GM21528 (cell line): ENCODE data around the gene CLIP3.
"Not testable (repeated sequence)": the region's sequence is repeated elsewhere in the genome, so short reads cannot be mapped to it uniquely, and the experiment has no call there.

ENCODE experiments used
- ATAC-seq: cut with Tn5 transposase; IDR thresholded peaks from one replicate; pipeline ENCODE4 v1.9.1; 2021; ENCODE audit warnings: mild to moderate bottlenecking, moderate library complexity; ENCODE audit not compliant: unreplicated experiment, low FRiP score

The CLIP3 gene

GRCh38 chr19:36032251-36033104 lies at the start of gene CLIP3:
CLIP3 (minus strand) TSS chr19:36032873; CDS start chr19:36032357, 516 bp downstream.
- ATAC-seq, result no peak

- no peak for ATAC-seq
These were observed 49.2 kb upstream of the CLIP3 start for GRCh38 chr19:36081894-36082293.

GRCh38 chr19:36081385-36081784 lies 48.7 kb upstream of the CLIP3 start:
- no peak for ATAC-seq

GRCh38 chr19:36079389-36079945 lies 46.8 kb upstream of the CLIP3 start:
- no peak for ATAC-seq

- ATAC-seq, result no peak
These were observed 40.6 kb upstream of the CLIP3 start for GRCh38 chr19:36073121-36073876.

- ATAC-seq, result no peak
These were observed 39.4 kb upstream of the CLIP3 start for GRCh38 chr19:36072081-36072480.

- not testable (repeated sequence) for ATAC-seq
These were observed 36.3 kb upstream of the CLIP3 start for GRCh38 chr19:36068810-36069499.

- no peak for ATAC-seq
These were observed 35.0 kb upstream of the CLIP3 start for GRCh38 chr19:36067681-36068080.

- ATAC-seq, result no peak
These were observed 32.2 kb upstream of the CLIP3 start for GRCh38 chr19:36064826-36065225.

- no peak for ATAC-seq
These were observed 28.7 kb upstream of the CLIP3 start for GRCh38 chr19:36061367-36061766.

GRCh38 chr19:36060430-36060829 lies 27.8 kb upstream of the CLIP3 start:
- ATAC-seq, result no peak

GRCh38 chr19:36059180-36059910 lies 26.7 kb upstream of the CLIP3 start:
- ATAC-seq, result no peak

GRCh38 chr19:36058481-36059179 lies 26.0 kb upstream of the CLIP3 start:
- ATAC-seq, result no peak

- ATAC-seq, result peak; percentile 73
These were observed 22.3 kb upstream of the CLIP3 start, which contains the start of gene WDR62 for GRCh38 chr19:36054733-36055686. WDR62 (plus strand) TSS chr19:36054897; CDS start chr19:36054972, 75 bp downstream.

GRCh38 chr19:36054119-36054732 lies 21.6 kb upstream of the CLIP3 start, which contains the start of gene THAP8:
THAP8 (minus strand) TSS chr19:36054285; CDS start chr19:36054217, 68 bp downstream.
- ATAC-seq, result peak; percentile 79

GRCh38 chr19:36051637-36052036 lies 19.0 kb upstream of the CLIP3 start:
- no peak for ATAC-seq

GRCh38 chr19:36051236-36051635 lies 18.6 kb upstream of the CLIP3 start:
- ATAC-seq, result no peak
